Esophagus muscularis mucosa (tissue), 4 donors: Measurements from ENCODE around the gene NCBP1.

Source experiments
- EP300 ChIP-seq: sonication (generic); formaldehyde crosslinking; IDR thresholded peaks from one replicate; pipeline ENCODE4 v1.6.1; 2017; ENCODE audit warnings: antibody characterized with exemption
- POLR2A ChIP-seq: fragments of 450-650 bp; IDR thresholded peaks from one replicate; pipeline ENCODE4 v1.6.1; 2017; ENCODE audit warnings: antibody characterized with exemption, moderate library complexity, mild to moderate bottlenecking, low read depth
- POLR2AphosphoS5 ChIP-seq, 2 donors: sonication (generic); formaldehyde crosslinking; IDR thresholded peaks; one replicate each; pipeline ENCODE4 v1.6.1; 2017; ENCODE audit warnings: antibody characterized with exemption in 2 of 2
- TF ChIP-seq, protein P1 (sequence below), 3 experiments: fragments of 200-600 bp in 2 of 3; fragments of 450-650 bp in 1 of 3; sonication (generic) in 2 of 3; IDR thresholded peaks; one replicate each; pipeline ENCODE4 v1.5.1; 2017 to 2019; ENCODE audit warnings: antibody characterized with exemption in 3 of 3, mild to moderate bottlenecking in 2 of 3, moderate library complexity in 1 of 3

- TF ChIP-seq, protein P1, sequence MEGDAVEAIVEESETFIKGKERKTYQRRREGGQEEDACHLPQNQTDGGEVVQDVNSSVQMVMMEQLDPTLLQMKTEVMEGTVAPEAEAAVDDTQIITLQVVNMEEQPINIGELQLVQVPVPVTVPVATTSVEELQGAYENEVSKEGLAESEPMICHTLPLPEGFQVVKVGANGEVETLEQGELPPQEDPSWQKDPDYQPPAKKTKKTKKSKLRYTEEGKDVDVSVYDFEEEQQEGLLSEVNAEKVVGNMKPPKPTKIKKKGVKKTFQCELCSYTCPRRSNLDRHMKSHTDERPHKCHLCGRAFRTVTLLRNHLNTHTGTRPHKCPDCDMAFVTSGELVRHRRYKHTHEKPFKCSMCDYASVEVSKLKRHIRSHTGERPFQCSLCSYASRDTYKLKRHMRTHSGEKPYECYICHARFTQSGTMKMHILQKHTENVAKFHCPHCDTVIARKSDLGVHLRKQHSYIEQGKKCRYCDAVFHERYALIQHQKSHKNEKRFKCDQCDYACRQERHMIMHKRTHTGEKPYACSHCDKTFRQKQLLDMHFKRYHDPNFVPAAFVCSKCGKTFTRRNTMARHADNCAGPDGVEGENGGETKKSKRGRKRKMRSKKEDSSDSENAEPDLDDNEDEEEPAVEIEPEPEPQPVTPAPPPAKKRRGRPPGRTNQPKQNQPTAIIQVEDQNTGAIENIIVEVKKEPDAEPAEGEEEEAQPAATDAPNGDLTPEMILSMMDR (IDR thresholded peaks at IDR 0.05), result no peak
- TF ChIP-seq POLR2A (no peak), EP300 (no peak), POLR2AphosphoS5 (IDR thresholded peaks at IDR 0.05) (no peak)
Observed at GRCh38 chr9:97602430-97602829, 31.2 kb upstream of the NCBP1 start.
